ENCODE data around the gene SEMA6A. TPM values are rescaled to one million over a fixed set of nuclear protein-coding genes. Genes with fewer than 3 reads are reported as not detected.

SEMA6A gene
- total and polyA plus RNA-seq, 7 donors, result 1.1 to 7.6 (median 3.1) TPM

DNA sequence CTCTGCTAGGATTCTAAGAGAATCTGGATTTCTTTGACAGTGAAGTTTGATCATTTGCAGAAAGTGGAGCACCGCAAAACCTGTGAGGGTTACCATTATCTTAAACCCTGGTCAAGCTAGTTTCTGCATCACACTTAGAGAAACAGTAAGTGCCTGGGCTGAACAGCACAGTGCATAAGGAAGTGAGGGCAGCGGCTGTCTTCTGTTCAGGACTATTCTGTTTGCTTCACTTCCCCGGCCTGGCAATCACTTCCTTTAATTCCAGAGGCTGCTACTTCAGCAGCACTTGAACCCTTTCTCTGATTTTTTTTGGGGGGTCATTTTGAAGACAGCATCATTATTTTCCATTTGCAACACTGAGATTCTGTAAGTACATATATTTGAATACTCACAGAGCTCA, 32.0 kb downstream of the SEMA6A start:
- WGBS, 3 donors, result 83 to 88% (median 83%) methylated on average over 3 of the region's 3 CpGs
- no peak overlapping the region for H3K27ac ChIP-seq
- peaks cover 14% of the 10 kb centered on the region for H3K9me3 ChIP-seq
- DNase-seq, result no peak
- H3K4me1 ChIP-seq, result no peaks in the 10 kb centered on the region
- H3K36me3 ChIP-seq (ENCODE audit: insufficient read depth in 1 of 2, low read depth in 1 of 2), result no peaks in the 10 kb centered on the region
- intact Hi-C loops (cut with DNase I), result no loop called here
- TF ChIP-seq CTCF (IDR thresholded peaks at IDR 0.05), result no peak
- no peaks in the 10 kb centered on the region for H3K27me3 ChIP-seq (ENCODE audit: insufficient read depth in 3 of 3, low read length in 2 of 3)
- H3K4me3 ChIP-seq, result no peak overlapping the region
- no peak for ATAC-seq

- intact Hi-C loops (cut with DNase I), result no loop called here
Observed at GRCh38 chr5:116539222-116539621, 35.4 kb downstream of the SEMA6A start.

DNA sequence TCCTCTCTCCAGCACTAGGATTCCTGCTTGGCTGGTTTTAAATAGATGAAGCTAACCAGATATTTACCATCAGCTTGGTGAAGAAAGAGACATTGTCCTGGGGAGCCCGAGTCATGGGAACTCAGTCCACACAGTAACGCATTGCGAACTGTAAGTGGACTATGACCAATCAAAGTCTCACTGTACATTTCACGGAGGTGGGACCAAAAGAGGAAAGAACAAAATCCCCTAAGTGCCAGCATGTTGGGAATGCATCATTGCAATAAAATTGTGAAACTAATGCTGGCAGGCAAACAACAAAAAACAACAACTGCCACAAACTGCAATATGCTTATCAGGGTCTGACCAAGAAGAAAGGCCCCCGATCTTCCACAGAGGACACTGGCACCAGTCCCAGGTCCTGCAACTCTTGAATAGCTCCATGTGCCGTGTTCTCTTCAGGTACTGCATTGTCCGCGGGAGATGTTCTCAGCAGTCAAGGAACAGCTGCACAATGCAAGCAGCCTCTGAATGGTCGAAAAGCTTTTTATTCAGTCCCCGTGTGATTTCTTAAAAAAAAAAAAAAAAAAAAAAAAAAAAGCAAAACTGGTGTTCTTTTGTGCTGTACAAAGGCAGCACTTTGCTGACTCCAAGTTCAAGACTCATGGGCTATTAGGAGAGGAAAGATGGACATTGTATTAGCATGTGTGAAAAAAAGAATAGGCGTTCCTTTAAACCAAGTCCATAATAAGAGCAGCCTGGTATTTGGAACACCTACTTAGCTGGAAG, 38.1 kb downstream of the SEMA6A start:
- WGBS, 3 donors, result 54 to 61% (median 56%) methylated on average over 11 of the region's 11 CpGs
- H3K4me3 ChIP-seq, result no peak overlapping the region
- H3K27ac ChIP-seq, result no peak overlapping the region
- no peaks in the 10 kb centered on the region for H3K9me3 ChIP-seq
- intact Hi-C loops (cut with DNase I), result no loop called here
- no peak for DNase-seq
- H3K27me3 ChIP-seq (ENCODE audit: insufficient read depth in 3 of 3, low read length in 2 of 3), result no peaks in the 10 kb centered on the region
- H3K36me3 ChIP-seq (ENCODE audit: insufficient read depth in 1 of 2, low read depth in 1 of 2), result no peaks in the 10 kb centered on the region
- H3K4me1 ChIP-seq, result peaks cover 34% of the 10 kb centered on the region
- TF ChIP-seq CTCF (IDR thresholded peaks at IDR 0.05), result no peak
- ATAC-seq, result no peak

More at GRCh38 chr5:116539222-116539621, 35.4 kb downstream of the SEMA6A start:
- no peak for ATAC-seq
- Histone ChIP-seq H3K36me3 (ENCODE audit: insufficient read depth in 1 of 2, low read depth in 1 of 2) (no peaks in the 10 kb centered on the region), H3K27ac (no peak overlapping the region), H3K4me3 (no peak overlapping the region), H3K27me3 (ENCODE audit: insufficient read depth in 3 of 3, low read length in 2 of 3) (no peaks in the 10 kb centered on the region), H3K9me3 (no peaks in the 10 kb centered on the region), H3K4me1 (peaks cover 11% of the 10 kb centered on the region)
- no peak for TF ChIP-seq CTCF (IDR thresholded peaks at IDR 0.05)
- no peak for DNase-seq
- WGBS, 3 donors, result 68 to 81% (median 75%) methylated on average over 3 of the region's 3 CpGs

GRCh38 chr5:116534964-116535651, 39.5 kb downstream of the SEMA6A start:
- intact Hi-C loops (cut with DNase I), result no loop called here
- ATAC-seq (no peak), DNase-seq (no peak)
- 84 to 89% (median 86%) methylated on average over 2 of the region's 2 CpGs for WGBS, 3 donors
- Histone ChIP-seq H3K4me1 (peaks cover 34% of the 10 kb centered on the region), H3K27ac (no peak overlapping the region), H3K36me3 (ENCODE audit: insufficient read depth in 1 of 2, low read depth in 1 of 2) (no peaks in the 10 kb centered on the region), H3K9me3 (no peaks in the 10 kb centered on the region), H3K4me3 (no peak overlapping the region), H3K27me3 (ENCODE audit: insufficient read depth in 3 of 3, low read length in 2 of 3) (no peaks in the 10 kb centered on the region)
- TF ChIP-seq CTCF (IDR thresholded peaks at IDR 0.05), result no peak
